ENCODE data around the gene CREB3L1.

CREB3L1 gene

GRCh38 chr11:46281371-46281831 is 3.9 kb downstream of the CREB3L1 start:
- TF ChIP-seq, protein P1, sequence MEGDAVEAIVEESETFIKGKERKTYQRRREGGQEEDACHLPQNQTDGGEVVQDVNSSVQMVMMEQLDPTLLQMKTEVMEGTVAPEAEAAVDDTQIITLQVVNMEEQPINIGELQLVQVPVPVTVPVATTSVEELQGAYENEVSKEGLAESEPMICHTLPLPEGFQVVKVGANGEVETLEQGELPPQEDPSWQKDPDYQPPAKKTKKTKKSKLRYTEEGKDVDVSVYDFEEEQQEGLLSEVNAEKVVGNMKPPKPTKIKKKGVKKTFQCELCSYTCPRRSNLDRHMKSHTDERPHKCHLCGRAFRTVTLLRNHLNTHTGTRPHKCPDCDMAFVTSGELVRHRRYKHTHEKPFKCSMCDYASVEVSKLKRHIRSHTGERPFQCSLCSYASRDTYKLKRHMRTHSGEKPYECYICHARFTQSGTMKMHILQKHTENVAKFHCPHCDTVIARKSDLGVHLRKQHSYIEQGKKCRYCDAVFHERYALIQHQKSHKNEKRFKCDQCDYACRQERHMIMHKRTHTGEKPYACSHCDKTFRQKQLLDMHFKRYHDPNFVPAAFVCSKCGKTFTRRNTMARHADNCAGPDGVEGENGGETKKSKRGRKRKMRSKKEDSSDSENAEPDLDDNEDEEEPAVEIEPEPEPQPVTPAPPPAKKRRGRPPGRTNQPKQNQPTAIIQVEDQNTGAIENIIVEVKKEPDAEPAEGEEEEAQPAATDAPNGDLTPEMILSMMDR (IDR thresholded peaks at IDR 0.05; ENCODE audit: low read depth, low read length, missing control alignments) = no peak
- H3K4me3 ChIP-seq (ENCODE audit: low read depth, low read length) = no peak overlapping the region
- no peak for DNase-seq (ENCODE audit: low read depth)

DNA sequence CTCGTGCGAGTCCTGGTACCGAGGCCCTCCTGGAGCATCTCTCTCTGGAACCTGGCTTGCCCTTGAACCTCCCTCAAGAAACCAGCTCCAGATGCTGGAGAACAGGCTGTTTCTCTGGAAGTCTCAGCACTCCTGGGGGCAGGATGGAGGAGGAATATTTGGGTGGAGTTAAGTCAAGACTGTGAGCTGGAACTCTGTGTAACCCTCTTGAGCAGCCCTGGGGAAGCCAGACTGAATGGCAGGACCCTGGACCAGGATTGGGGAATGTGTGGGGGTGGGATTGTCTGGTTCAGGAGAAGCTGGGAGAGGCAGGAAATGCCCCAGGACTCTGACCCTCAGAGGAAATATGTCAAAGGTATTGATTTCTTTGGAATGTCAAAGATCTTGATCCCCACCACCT is 7.7 kb downstream of the CREB3L1 start:
- TF ChIP-seq, protein P1 (IDR thresholded peaks at IDR 0.05; ENCODE audit: low read depth, low read length, missing control alignments) = no peak
- DNase-seq (ENCODE audit: low read depth) = no peak
- no peak overlapping the region for H3K4me3 ChIP-seq (ENCODE audit: low read depth, low read length)

DNA sequence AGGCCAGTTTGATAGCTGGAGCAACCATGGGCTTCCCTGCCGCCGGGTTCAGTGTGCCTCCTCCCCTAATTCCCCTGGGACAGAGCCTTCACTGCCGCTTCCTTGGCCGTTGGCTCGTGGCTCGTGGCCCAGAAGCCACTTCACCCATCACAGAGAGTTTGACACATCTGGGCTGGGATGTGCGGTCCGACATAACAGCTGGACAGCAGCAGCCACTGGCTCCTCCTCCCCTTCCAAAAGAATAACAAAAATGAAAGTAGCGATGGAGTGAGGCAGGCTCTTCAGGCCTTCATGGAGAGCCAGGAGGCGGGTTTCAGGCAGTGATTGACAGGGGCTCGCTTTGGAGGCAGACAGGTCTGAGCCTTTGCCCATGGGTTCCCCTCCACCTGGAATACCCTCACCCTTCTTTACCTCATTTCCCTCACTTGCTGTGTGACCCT is 8.2 kb downstream of the CREB3L1 start:
- no peak overlapping the region for H3K4me3 ChIP-seq (ENCODE audit: low read depth, low read length)
- TF ChIP-seq, protein P1 (IDR thresholded peaks at IDR 0.05; ENCODE audit: low read depth, low read length, missing control alignments) = no peak
- no peak for DNase-seq (ENCODE audit: low read depth)

DNA sequence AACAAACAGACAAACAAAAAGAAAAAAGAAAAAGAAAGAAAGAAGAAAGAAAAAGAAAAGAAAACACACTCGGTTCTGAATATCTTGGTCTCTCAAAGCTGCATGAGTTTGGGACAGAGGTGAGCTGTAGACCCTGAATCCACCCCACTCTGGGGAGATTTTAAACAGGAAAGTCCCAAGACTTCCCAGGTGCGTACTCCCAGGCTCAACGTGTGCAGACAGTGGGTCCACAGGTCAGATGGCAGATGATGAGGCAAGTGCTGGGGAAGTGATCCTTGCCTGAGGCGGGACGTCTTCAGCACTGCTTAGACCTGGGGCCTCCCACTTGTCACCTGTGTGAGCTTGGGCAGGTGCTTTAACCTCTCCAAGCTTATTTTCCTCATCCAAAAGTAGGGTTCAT is 9.3 kb downstream of the CREB3L1 start:
- no peak for DNase-seq (ENCODE audit: low read depth)
- no peak overlapping the region for H3K4me3 ChIP-seq (ENCODE audit: low read depth, low read length)
- TF ChIP-seq, protein P1 (IDR thresholded peaks at IDR 0.05; ENCODE audit: low read depth, low read length, missing control alignments) = no peak

GRCh38 chr11:46288451-46288850 is 11.0 kb downstream of the CREB3L1 start:
- no peak overlapping the region for H3K4me3 ChIP-seq (ENCODE audit: low read depth, low read length)
- TF ChIP-seq, protein P1 (IDR thresholded peaks at IDR 0.05; ENCODE audit: low read depth, low read length, missing control alignments) = no peak
- no peak for DNase-seq (ENCODE audit: low read depth)

DNA sequence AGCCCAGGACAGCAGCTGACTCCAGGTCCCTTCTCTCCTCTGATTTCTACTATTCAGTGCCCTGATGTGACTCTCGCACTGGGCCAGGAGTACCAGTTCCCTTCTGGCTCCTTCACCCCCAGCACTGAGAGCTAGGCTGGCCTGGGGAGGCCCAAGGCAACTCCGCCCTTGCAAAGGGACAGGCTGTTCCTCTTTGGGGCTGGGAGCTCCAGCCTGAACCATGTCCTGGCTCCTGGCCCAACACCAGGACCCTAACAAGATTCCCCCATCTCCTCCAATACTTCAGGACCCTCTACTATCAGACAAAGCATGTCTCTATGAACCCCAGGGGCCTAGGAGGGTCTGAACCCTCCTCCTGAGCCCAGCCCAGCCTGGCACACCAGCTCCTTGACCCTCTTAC is 12.5 kb downstream of the CREB3L1 start:
- TF ChIP-seq, protein P1 (IDR thresholded peaks at IDR 0.05; ENCODE audit: low read depth, low read length, missing control alignments) = no peak
- no peak overlapping the region for H3K4me3 ChIP-seq (ENCODE audit: low read depth, low read length)
- no peak for DNase-seq (ENCODE audit: low read depth)

- H3K4me3 ChIP-seq (ENCODE audit: low read depth, low read length) = no peak overlapping the region
- DNase-seq (ENCODE audit: low read depth) = no peak
- TF ChIP-seq, protein P1 (IDR thresholded peaks at IDR 0.05; ENCODE audit: low read depth, low read length, missing control alignments) = no peak
Measured at GRCh38 chr11:46290598-46291309, 13.3 kb downstream of the CREB3L1 start.
